HEK293 (cell line): ENCODE results near the gene GEN1.

ENCODE experiments used
- CTCF ChIA-PET: fragments of 350-600 bp; formaldehyde crosslinking; extraction: SDS; loops from one replicate; lab custom pipeline; 2021; ENCODE audit warnings: antibody characterized with exemption; lab: Yijun Ruan, JAX
- POLR2A ChIA-PET: fragments of 300-600 bp; formaldehyde crosslinking; extraction: SDS; loops from one replicate; lab custom pipeline; 2020; ENCODE audit warnings: antibody characterized with exemption, inconsistent platforms; lab: Yijun Ruan, JAX
- H3K27ac ChIP-seq: fragments of 200-500 bp; sonication (Bioruptor generic); 2 replicates; pipeline ENCODE4 v1.5.1; 2014; ENCODE audit warnings: low read depth, low read length, control low read depth, inconsistent platforms; ENCODE audit errors: extremely low read depth
- H3K36me3 ChIP-seq, 2 experiments: fragments of 200-500 bp in 1 of 2; sonication (Bioruptor generic) in 1 of 2; 1 replicate in 1 of 2; 2 replicates in 1 of 2; pipeline ENCODE4 v1.5.1; 2014 to 2017; ENCODE audit warnings: inconsistent platforms in 2 of 2, low read length in 2 of 2; ENCODE audit not compliant: control insufficient read depth in 2 of 2, insufficient read depth in 1 of 2
- H3K4me1 ChIP-seq: fragments of 200-500 bp; sonication (Bioruptor generic); 2 replicates; pipeline ENCODE4 v1.5.1; 2014; ENCODE audit warnings: mild to moderate bottlenecking, low read length, inconsistent platforms; ENCODE audit not compliant: control insufficient read depth, insufficient read depth
- H3K4me3 ChIP-seq: 2 replicates; pipeline ENCODE4 v1.5.1; 2011; ENCODE audit warnings: low read depth, mild to moderate bottlenecking, control low read depth, low read length, moderate library complexity
- H3K9me3 ChIP-seq: fragments of 200-500 bp; sonication (Bioruptor generic); 2 replicates; pipeline ENCODE4 v1.5.1; 2014; ENCODE audit warnings: low read depth, low read length, inconsistent platforms; ENCODE audit not compliant: control insufficient read depth, insufficient read depth
- IKZF3 ChIP-seq: fragments of 450-650 bp; IDR thresholded peaks from 2 replicates; pipeline ENCODE4 v1.5.0; 2018; ENCODE audit warnings: missing biosample characterization, mild to moderate bottlenecking, missing genetic modification characterization, moderate library complexity
- KLF8 ChIP-seq: fragments of 450-650 bp; formaldehyde crosslinking; IDR thresholded peaks from 2 replicates; pipeline ENCODE4 v1.5.1; 2016; ENCODE audit warnings: missing biosample characterization, missing genetic modification characterization
- KLF9 ChIP-seq: fragments of 450-650 bp; formaldehyde crosslinking; IDR thresholded peaks from 2 replicates; pipeline ENCODE4 v1.5.1; 2016; ENCODE audit warnings: missing biosample characterization, missing genetic modification characterization, low read depth
- YY1 ChIP-seq: fragments of 450-650 bp; formaldehyde crosslinking; IDR thresholded peaks from 2 replicates; pipeline ENCODE4 v1.5.1; 2018; ENCODE audit warnings: missing biosample characterization, missing genetic modification characterization
- ZFHX2 ChIP-seq: fragments of 450-650 bp; formaldehyde crosslinking; conservative IDR thresholded peaks from 2 replicates; pipeline ENCODE4 v1.5.1; 2016; ENCODE audit warnings: missing biosample characterization, missing genetic modification characterization
- ZNF138 ChIP-seq: fragments of 450-650 bp; formaldehyde crosslinking; IDR thresholded peaks from 2 replicates; pipeline ENCODE4 v1.5.1; 2016; ENCODE audit warnings: missing biosample characterization, missing genetic modification characterization, borderline replicate concordance
- ZNF354C ChIP-seq: fragments of 450-650 bp; formaldehyde crosslinking; IDR thresholded peaks from 2 replicates; pipeline ENCODE4 v1.5.1; 2016; ENCODE audit warnings: missing biosample characterization, missing genetic modification characterization, low read depth, borderline replicate concordance
- ZNF501 ChIP-seq: fragments of 450-650 bp; formaldehyde crosslinking; IDR thresholded peaks from 2 replicates; pipeline ENCODE4 v1.5.1; 2016; ENCODE audit warnings: missing biosample characterization, missing genetic modification characterization
- ZNF529 ChIP-seq: fragments of 450-650 bp; formaldehyde crosslinking; IDR thresholded peaks from 2 replicates; pipeline ENCODE4 v1.5.1; 2017; ENCODE audit warnings: missing genetic modification characterization, missing biosample characterization; ENCODE audit not compliant: insufficient replicate concordance
- ZNF530 ChIP-seq: fragments of 450-650 bp; formaldehyde crosslinking; IDR thresholded peaks from 2 replicates; pipeline ENCODE4 v1.5.1; 2016; ENCODE audit warnings: low read depth, missing biosample characterization, missing genetic modification characterization
- ZNF701 ChIP-seq: fragments of 450-650 bp; formaldehyde crosslinking; IDR thresholded peaks from 2 replicates; pipeline ENCODE4 v1.5.1; 2016; ENCODE audit warnings: missing biosample characterization, missing genetic modification characterization
- ZNF707 ChIP-seq: fragments of 450-650 bp; formaldehyde crosslinking; IDR thresholded peaks from 2 replicates; pipeline ENCODE4 v1.5.1; 2016; ENCODE audit warnings: missing biosample characterization, missing genetic modification characterization
- TF ChIP-seq, protein P1 (sequence below): fragments of 450-650 bp; IDR thresholded peaks from 2 replicates; pipeline ENCODE4 v1.5.1; 2018; ENCODE audit warnings: missing biosample characterization, missing genetic modification characterization
- TF ChIP-seq, protein P2 (sequence below): fragments of 450-650 bp; formaldehyde crosslinking; IDR thresholded peaks from 2 replicates; pipeline ENCODE4; 2016; ENCODE audit warnings: missing biosample characterization, missing genetic modification characterization
- TF ChIP-seq, protein P3 (sequence below): fragments of 450-650 bp; formaldehyde crosslinking; IDR thresholded peaks from 2 replicates; pipeline ENCODE4 v1.5.1; 2016; ENCODE audit warnings: missing biosample characterization, missing genetic modification characterization
- TF ChIP-seq, protein P4 (sequence below): fragments of 450-650 bp; formaldehyde crosslinking; IDR thresholded peaks from 2 replicates; pipeline ENCODE4 v1.5.1; 2016; ENCODE audit warnings: missing biosample characterization, missing genetic modification characterization, borderline replicate concordance
- TF ChIP-seq, protein P5 (sequence below): fragments of 450-650 bp; formaldehyde crosslinking; conservative IDR thresholded peaks from 2 replicates; pipeline ENCODE4 v1.5.1; 2016; ENCODE audit warnings: low read depth, missing biosample characterization, missing genetic modification characterization

The GEN1 gene

DNA sequence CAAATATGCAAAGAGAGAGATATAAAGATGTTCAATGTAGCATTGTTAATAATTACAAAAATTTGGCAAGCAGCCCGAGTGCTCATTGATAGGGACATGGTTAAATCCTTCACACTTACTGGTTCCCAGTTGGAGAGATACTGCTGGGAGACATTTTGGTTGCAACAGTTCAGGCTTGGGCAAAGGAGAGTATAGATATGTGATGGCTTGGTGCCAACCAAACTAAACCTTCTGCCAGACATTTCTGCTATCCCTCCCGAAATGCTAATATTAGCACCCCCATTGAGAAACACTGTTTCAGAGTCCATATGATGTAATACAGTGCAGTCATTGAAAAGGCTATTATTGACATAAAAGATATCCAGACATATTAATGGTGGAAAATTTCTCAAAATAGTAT is 11.5 kb downstream of the GEN1 start (continued):
- TF ChIP-seq, protein P1, sequence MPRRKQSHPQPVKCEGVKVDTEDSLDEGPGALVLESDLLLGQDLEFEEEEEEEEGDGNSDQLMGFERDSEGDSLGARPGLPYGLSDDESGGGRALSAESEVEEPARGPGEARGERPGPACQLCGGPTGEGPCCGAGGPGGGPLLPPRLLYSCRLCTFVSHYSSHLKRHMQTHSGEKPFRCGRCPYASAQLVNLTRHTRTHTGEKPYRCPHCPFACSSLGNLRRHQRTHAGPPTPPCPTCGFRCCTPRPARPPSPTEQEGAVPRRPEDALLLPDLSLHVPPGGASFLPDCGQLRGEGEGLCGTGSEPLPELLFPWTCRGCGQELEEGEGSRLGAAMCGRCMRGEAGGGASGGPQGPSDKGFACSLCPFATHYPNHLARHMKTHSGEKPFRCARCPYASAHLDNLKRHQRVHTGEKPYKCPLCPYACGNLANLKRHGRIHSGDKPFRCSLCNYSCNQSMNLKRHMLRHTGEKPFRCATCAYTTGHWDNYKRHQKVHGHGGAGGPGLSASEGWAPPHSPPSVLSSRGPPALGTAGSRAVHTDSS (tag by site-specific recombination) = no peak
- TF ChIP-seq ZNF701 (tag by site-specific recombination) = no peak
- no peak for TF ChIP-seq IKZF3 (tag by site-specific recombination)
- no peak for TF ChIP-seq ZNF354C (tag by site-specific recombination)

DNA sequence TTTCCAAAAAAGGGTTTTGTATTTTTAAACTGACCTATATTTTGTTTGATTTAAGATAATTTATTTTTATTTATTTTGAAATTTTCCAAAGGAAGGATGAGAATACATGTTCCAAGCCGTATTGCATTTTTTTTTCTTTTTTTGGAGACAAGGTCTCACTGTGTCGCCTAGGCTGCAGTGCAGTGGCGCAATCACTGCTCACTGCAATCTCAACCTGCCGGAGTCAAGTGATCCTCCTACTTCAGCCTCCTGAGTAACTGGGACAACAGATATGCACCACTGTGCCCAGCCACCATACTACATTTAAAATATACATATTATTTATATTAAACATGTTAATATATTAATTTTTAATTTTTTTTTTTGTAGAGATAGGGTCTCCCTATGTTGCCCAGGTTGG is 15.0 kb downstream of the GEN1 start:
- Histone ChIP-seq H3K4me1 (no peaks in the 10 kb centered on the region), H3K36me3 (peaks cover 60 to 68% of the 10 kb centered on the region in 2 experiments), H3K27ac (no peak overlapping the region), H3K9me3 (no peaks in the 10 kb centered on the region), H3K4me3 (no peak overlapping the region)
- ChIA-PET POLR2A (no interaction called here), CTCF (interaction anchor here (0.9 kb wide), 1 partner anchor 461 kb away, joined by 4 read pairs; no protein-coding TSS in a partner anchor)
- TF ChIP-seq ZNF707 = no peak
- TF ChIP-seq KLF8 = no peak
- TF ChIP-seq, protein P2, sequence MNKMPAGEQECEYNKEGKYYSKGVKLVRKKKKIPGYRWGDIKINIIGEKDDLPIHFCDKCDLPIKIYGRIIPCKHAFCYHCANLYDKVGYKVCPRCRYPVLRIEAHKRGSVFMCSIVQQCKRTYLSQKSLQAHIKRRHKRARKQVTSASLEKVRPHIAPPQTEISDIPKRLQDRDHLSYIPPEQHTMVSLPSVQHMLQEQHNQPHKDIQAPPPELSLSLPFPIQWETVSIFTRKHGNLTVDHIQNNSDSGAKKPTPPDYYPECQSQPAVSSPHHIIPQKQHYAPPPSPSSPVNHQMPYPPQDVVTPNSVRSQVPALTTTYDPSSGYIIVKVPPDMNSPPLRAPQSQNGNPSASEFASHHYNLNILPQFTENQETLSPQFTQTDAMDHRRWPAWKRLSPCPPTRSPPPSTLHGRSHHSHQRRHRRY (tag by site-specific recombination) = no peak
- TF ChIP-seq, protein P3, sequence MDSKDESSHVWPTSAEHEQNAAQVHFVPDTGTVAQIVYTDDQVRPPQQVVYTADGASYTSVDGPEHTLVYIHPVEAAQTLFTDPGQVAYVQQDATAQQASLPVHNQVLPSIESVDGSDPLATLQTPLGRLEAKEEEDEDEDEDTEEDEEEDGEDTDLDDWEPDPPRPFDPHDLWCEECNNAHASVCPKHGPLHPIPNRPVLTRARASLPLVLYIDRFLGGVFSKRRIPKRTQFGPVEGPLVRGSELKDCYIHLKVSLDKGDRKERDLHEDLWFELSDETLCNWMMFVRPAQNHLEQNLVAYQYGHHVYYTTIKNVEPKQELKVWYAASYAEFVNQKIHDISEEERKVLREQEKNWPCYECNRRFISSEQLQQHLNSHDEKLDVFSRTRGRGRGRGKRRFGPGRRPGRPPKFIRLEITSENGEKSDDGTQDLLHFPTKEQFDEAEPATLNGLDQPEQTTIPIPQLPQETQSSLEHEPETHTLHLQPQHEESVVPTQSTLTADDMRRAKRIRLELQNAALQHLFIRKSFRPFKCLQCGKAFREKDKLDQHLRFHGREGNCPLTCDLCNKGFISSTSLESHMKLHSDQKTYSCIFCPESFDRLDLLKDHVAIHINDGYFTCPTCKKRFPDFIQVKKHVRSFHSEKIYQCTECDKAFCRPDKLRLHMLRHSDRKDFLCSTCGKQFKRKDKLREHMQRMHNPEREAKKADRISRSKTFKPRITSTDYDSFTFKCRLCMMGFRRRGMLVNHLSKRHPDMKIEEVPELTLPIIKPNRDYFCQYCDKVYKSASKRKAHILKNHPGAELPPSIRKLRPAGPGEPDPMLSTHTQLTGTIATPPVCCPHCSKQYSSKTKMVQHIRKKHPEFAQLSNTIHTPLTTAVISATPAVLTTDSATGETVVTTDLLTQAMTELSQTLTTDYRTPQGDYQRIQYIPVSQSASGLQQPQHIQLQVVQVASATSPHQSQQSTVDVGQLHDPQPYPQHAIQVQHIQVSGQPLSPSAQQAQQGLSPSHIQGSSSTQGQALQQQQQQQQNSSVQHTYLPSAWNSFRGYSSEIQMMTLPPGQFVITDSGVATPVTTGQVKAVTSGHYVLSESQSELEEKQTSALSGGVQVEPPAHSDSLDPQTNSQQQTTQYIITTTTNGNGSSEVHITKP = no peak
- TF ChIP-seq, protein P4, sequence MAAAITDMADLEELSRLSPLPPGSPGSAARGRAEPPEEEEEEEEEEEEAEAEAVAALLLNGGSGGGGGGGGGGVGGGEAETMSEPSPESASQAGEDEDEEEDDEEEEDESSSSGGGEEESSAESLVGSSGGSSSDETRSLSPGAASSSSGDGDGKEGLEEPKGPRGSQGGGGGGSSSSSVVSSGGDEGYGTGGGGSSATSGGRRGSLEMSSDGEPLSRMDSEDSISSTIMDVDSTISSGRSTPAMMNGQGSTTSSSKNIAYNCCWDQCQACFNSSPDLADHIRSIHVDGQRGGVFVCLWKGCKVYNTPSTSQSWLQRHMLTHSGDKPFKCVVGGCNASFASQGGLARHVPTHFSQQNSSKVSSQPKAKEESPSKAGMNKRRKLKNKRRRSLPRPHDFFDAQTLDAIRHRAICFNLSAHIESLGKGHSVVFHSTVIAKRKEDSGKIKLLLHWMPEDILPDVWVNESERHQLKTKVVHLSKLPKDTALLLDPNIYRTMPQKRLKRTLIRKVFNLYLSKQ (tag by site-specific recombination) = no peak
- no peak for TF ChIP-seq ZNF530
- TF ChIP-seq YY1 (tag by site-specific recombination) = no peak
- TF ChIP-seq ZNF529 = no peak
- no peak for TF ChIP-seq KLF9 (tag by site-specific recombination)
- TF ChIP-seq, protein P5, sequence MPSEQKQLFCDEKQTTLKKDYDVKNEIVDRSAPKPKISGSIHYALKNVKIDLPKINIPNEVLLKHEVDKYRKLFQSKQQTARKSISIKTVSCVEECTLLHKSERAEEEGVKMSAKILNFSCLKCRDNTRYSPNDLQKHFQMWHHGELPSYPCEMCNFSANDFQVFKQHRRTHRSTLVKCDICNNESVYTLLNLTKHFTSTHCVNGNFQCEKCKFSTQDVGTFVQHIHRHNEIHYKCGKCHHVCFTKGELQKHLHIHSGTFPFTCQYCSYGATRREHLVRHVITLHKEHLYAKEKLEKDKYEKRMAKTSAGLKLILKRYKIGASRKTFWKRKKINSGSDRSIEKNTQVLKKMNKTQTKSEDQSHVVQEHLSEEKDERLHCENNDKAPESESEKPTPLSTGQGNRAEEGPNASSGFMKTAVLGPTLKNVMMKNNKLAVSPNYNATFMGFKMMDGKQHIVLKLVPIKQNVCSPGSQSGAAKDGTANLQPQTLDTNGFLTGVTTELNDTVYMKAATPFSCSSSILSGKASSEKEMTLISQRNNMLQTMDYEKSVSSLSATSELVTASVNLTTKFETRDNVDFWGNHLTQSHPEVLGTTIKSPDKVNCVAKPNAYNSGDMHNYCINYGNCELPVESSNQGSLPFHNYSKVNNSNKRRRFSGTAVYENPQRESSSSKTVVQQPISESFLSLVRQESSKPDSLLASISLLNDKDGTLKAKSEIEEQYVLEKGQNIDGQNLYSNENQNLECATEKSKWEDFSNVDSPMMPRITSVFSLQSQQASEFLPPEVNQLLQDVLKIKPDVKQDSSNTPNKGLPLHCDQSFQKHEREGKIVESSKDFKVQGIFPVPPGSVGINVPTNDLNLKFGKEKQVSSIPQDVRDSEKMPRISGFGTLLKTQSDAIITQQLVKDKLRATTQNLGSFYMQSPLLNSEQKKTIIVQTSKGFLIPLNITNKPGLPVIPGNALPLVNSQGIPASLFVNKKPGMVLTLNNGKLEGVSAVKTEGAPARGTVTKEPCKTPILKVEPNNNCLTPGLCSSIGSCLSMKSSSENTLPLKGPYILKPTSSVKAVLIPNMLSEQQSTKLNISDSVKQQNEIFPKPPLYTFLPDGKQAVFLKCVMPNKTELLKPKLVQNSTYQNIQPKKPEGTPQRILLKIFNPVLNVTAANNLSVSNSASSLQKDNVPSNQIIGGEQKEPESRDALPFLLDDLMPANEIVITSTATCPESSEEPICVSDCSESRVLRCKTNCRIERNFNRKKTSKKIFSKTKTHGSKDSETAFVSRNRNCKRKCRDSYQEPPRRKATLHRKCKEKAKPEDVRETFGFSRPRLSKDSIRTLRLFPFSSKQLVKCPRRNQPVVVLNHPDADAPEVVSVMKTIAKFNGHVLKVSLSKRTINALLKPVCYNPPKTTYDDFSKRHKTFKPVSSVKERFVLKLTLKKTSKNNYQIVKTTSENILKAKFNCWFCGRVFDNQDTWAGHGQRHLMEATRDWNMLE = no peak
- TF ChIP-seq ZNF501 = no peak
- TF ChIP-seq ZNF138 = no peak
- no peak for TF ChIP-seq ZFHX2
